CD14-positive monocyte (primary cell): ENCODE data around the gene KCNIP3. TPM values are rescaled to one million over a fixed set of nuclear protein-coding genes. Genes with fewer than 3 reads are reported as not detected.
"Not testable (repeated sequence)": the region's sequence is repeated elsewhere in the genome, so short reads cannot be mapped to it uniquely, and the experiment has no call there.

Source experiments
- DNase-seq, 3 donors: peaks; one replicate each; pipeline ENCODE4 v3.0.0-alpha.2; 2011 to 2022
- H2AFZ ChIP-seq: 2 replicates; pipeline ENCODE4 v1.6.0; 2012; ENCODE audit warnings: mild to moderate bottlenecking, low read depth, low read length, inconsistent platforms; ENCODE audit not compliant: insufficient read depth, poor library complexity, severe bottlenecking
- H3K27ac ChIP-seq, 2 donors: 1 replicate in 1 of 2; 2 replicates in 1 of 2; pipeline ENCODE4 v1.5.1; 2012 to 2013; ENCODE audit warnings: low read length in 2 of 2, control low read depth in 1 of 2, inconsistent platforms in 1 of 2, low read depth in 1 of 2, mild to moderate bottlenecking in 1 of 2
- H3K27me3 ChIP-seq, 2 donors: one replicate each; pipeline versions ENCODE4 v1.6.0 to v1.6.1; 2011 to 2013; ENCODE audit warnings: low read length in 2 of 2; ENCODE audit not compliant: control insufficient read depth in 2 of 2, insufficient read depth in 2 of 2
- H3K36me3 ChIP-seq, 2 donors: replicated peaks in 1 of 2; 1 replicate in 1 of 2; 2 replicates in 1 of 2; pipeline versions ENCODE4 v1.5.1 to v1.6.1; 2012 to 2013; ENCODE audit warnings: low read length in 2 of 2, control low read depth in 1 of 2, inconsistent platforms in 1 of 2, mild to moderate bottlenecking in 1 of 2; ENCODE audit not compliant: insufficient read depth in 2 of 2, control insufficient read depth in 1 of 2
- H3K4me1 ChIP-seq, 2 donors: 1 replicate in 1 of 2; 2 replicates in 1 of 2; pipeline versions ENCODE4 v1.5.1 to v1.6.1; 2012 to 2013; ENCODE audit warnings: low read length in 2 of 2, control low read depth in 1 of 2, inconsistent platforms in 1 of 2, mild to moderate bottlenecking in 1 of 2, moderate library complexity in 1 of 2; ENCODE audit not compliant: insufficient read depth in 2 of 2, control insufficient read depth in 1 of 2
- H3K4me2 ChIP-seq: replicated peaks from 2 replicates; pipeline ENCODE3; 2012; ENCODE audit warnings: low read length, moderate library complexity, mild to moderate bottlenecking; ENCODE audit not compliant: poor library complexity, severe bottlenecking; ENCODE audit errors: extremely low read depth
- H3K4me3 ChIP-seq, 3 experiments: fragments of 200-600 bp in 1 of 3; sonication (generic) in 1 of 3; replicated peaks in 1 of 3; 1 replicate in 2 of 3; 2 replicates in 1 of 3; pipeline ENCODE4 v1.5.1; 2011 to 2013; ENCODE audit warnings: low read length in 3 of 3, mild to moderate bottlenecking in 3 of 3, control low read depth in 2 of 3, low read depth in 2 of 3, inconsistent platforms in 1 of 3, moderate library complexity in 1 of 3
- H3K79me2 ChIP-seq: 2 replicates; pipeline ENCODE4 v1.6.0; 2012; ENCODE audit warnings: mild to moderate bottlenecking, control low read depth, inconsistent platforms, low read length, moderate library complexity; ENCODE audit not compliant: insufficient read depth
- H3K9ac ChIP-seq: 2 replicates; pipeline ENCODE4 v1.6.0; 2017; ENCODE audit warnings: low read length, mild to moderate bottlenecking; ENCODE audit not compliant: insufficient read depth, poor library complexity, severe bottlenecking
- H3K9me3 ChIP-seq, 2 donors: replicated peaks in 1 of 2; 1 replicate in 1 of 2; 2 replicates in 1 of 2; pipeline versions ENCODE4 v1.5.1 to v1.6.1; 2012 to 2013; ENCODE audit warnings: low read length in 2 of 2, control low read depth in 1 of 2; ENCODE audit not compliant: control insufficient read depth in 1 of 2, insufficient read depth in 1 of 2
- H4K20me1 ChIP-seq: 2 replicates; pipeline ENCODE4 v1.6.0; 2012; ENCODE audit warnings: mild to moderate bottlenecking, low read length, control low read depth, moderate library complexity; ENCODE audit not compliant: insufficient read depth
- H3K27ac Mint-ChIP-seq, 7 donors: one replicate each; pipeline ENCODE4 v1.8.0; 2020; ENCODE audit warnings: mild to moderate bottlenecking in 7 of 7, mixed read lengths in 7 of 7, moderate library complexity in 6 of 7, inconsistent platforms in 2 of 7
- H3K27me3 Mint-ChIP-seq, 3 donors: one replicate each; pipeline ENCODE4 v1.8.0; 2021 to 2022; ENCODE audit warnings: low read depth in 3 of 3, mild to moderate bottlenecking in 3 of 3, mixed read lengths in 3 of 3, moderate library complexity in 3 of 3, inconsistent platforms in 1 of 3
- H3K36me3 Mint-ChIP-seq, 2 donors: one replicate each; pipeline ENCODE4 v1.8.0; 2020; ENCODE audit warnings: mixed read lengths in 2 of 2, inconsistent platforms in 1 of 2, mild to moderate bottlenecking in 1 of 2
- H3K4me1 Mint-ChIP-seq: one replicate; pipeline ENCODE4 v1.8.0; 2020; ENCODE audit warnings: mild to moderate bottlenecking, mixed read lengths
- H3K4me3 Mint-ChIP-seq, 2 donors: one replicate each; pipeline ENCODE4 v1.8.0; 2020; ENCODE audit warnings: mild to moderate bottlenecking in 2 of 2, mixed read lengths in 2 of 2, moderate library complexity in 1 of 2
- H3K9me3 Mint-ChIP-seq, 7 donors: one replicate each; pipeline ENCODE4 v1.8.0; 2020 to 2022; ENCODE audit warnings: mixed read lengths in 7 of 7, mild to moderate bottlenecking in 6 of 7, moderate library complexity in 6 of 7, inconsistent platforms in 2 of 7
- WGBS: methylation state at CpG from one replicate; pipeline ENCODE4 v1.1.5; 2013; ENCODE audit warnings: missing lambda C conversion rate; ENCODE audit not compliant: insufficient coverage; 5-methylcytosine and 5-hydroxymethylcytosine counted together
- intact Hi-C, 2 donors: fragments of 100-400 bp; cut with micrococcal nuclease; formaldehyde crosslinking; loops; one replicate each; pipeline versions ENCODE4 v1.15.0 to v1.15.1; 2023
- polyA plus RNA-seq, 3 donors: library from polyadenylated mRNA; depleted of rRNA in 1 of 3; unstranded in 2 of 3; stranded (reverse) in 1 of 3; fragments of 300-500 nt in 2 of 3; fragments of >200 nt in 1 of 3; fragmentation: Illumina TruSeq in 2 of 3; gene quantifications; 1 replicate in 2 of 3; 2 replicates in 1 of 3; pipeline ENCODE4 v1.2.3, GENCODE V29; 2012 to 2021

KCNIP3 gene
- polyA plus RNA-seq, 3 donors = not detected

GRCh38 chr2:95415561-95415960 is 118.4 kb downstream of the KCNIP3 start:
- H3K4me3 Mint-ChIP-seq, H3K9me3 Mint-ChIP-seq, H3K4me2 ChIP-seq, DNase-seq, intact Hi-C loops, H3K36me3 Mint-ChIP-seq, H3K4me1 Mint-ChIP-seq, H3K36me3 ChIP-seq, H3K4me3 ChIP-seq, H3K4me1 ChIP-seq, H3K9me3 ChIP-seq, H2AFZ ChIP-seq, H3K27ac ChIP-seq, H3K27ac Mint-ChIP-seq, H3K27me3 Mint-ChIP-seq, H3K9ac ChIP-seq, H3K79me2 ChIP-seq, H4K20me1 ChIP-seq, H3K27me3 ChIP-seq: not testable (repeated sequence)
- WGBS = 100% methylated on average over 9 of the region's 16 CpGs

GRCh38 chr2:95427196-95427867 is 130.2 kb downstream of the KCNIP3 start:
- H3K4me1 Mint-ChIP-seq, H3K36me3 Mint-ChIP-seq, H3K4me3 Mint-ChIP-seq, H3K27me3 ChIP-seq, H3K79me2 ChIP-seq, H3K27ac ChIP-seq, H3K4me1 ChIP-seq, H3K9me3 Mint-ChIP-seq, H3K9ac ChIP-seq, H4K20me1 ChIP-seq, intact Hi-C loops, DNase-seq, H3K9me3 ChIP-seq, H3K36me3 ChIP-seq, H2AFZ ChIP-seq, H3K27me3 Mint-ChIP-seq, H3K4me3 ChIP-seq, H3K4me2 ChIP-seq: not testable (repeated sequence)
- peak overlapping the region in 1 of 7 donors; percentile 2 for H3K27ac Mint-ChIP-seq
- no CpG with 5 or more reads among the region's 30 CpGs for WGBS

- H3K27ac Mint-ChIP-seq, H3K4me1 ChIP-seq, H3K9me3 ChIP-seq, DNase-seq, H4K20me1 ChIP-seq, H3K27me3 ChIP-seq, H3K36me3 ChIP-seq, H2AFZ ChIP-seq, H3K4me3 ChIP-seq, H3K36me3 Mint-ChIP-seq, H3K79me2 ChIP-seq, H3K4me2 ChIP-seq, H3K4me1 Mint-ChIP-seq, H3K9me3 Mint-ChIP-seq, H3K4me3 Mint-ChIP-seq, H3K9ac ChIP-seq, intact Hi-C loops, H3K27ac ChIP-seq, H3K27me3 Mint-ChIP-seq: not testable (repeated sequence)
- no CpG with 5 or more reads among the region's 8 CpGs for WGBS
These were observed 132.8 kb downstream of the KCNIP3 start for GRCh38 chr2:95429748-95430467.

DNA sequence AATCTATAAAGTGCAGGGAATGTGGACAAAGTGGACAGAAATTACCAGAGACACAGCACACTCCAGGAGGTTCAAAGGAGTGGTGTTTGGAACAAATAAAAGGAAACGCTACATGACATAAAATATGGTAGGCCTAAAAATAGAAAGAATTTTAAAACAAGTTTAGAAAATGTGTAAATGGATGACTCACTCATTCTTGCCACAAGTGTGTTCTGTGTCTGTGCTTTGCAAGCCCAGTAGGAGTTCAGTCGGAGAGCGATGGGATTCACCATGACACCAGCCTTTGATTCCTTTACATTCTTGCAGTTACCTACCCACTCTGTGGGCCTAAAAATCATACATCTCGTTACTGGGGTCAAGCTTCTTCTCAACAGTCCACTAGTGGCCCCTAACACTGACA is 136.2 kb downstream of the KCNIP3 start:
- WGBS = no CpG with 5 or more reads among the region's 4 CpGs
- H3K9me3 Mint-ChIP-seq, H3K36me3 ChIP-seq, H3K4me3 ChIP-seq, DNase-seq, H3K4me2 ChIP-seq, H3K9me3 ChIP-seq, H3K9ac ChIP-seq, H3K4me1 ChIP-seq, intact Hi-C loops, H3K27ac ChIP-seq, H3K27me3 ChIP-seq, H2AFZ ChIP-seq, H3K36me3 Mint-ChIP-seq, H3K27ac Mint-ChIP-seq, H4K20me1 ChIP-seq, H3K4me1 Mint-ChIP-seq, H3K79me2 ChIP-seq, H3K27me3 Mint-ChIP-seq, H3K4me3 Mint-ChIP-seq: not testable (repeated sequence)
